ENCODE results near the gene RD3L.

Gene RD3L

GRCh38 chr14:103941973-103942736 is at the start of gene RD3L:
RD3L (minus strand) TSS chr14:103942529; CDS start chr14:103941695, 834 bp downstream.
- DNase-seq (ENCODE audit: low read depth) = no peak

GRCh38 chr14:103989964-103990363 is 47.6 kb upstream of the RD3L start:
- DNase-seq (ENCODE audit: low read depth) = no peak

GRCh38 chr14:103989034-103989433 is 46.7 kb upstream of the RD3L start:
- no peak for DNase-seq (ENCODE audit: low read depth)

GRCh38 chr14:103984196-103984595 is 41.9 kb upstream of the RD3L start:
- DNase-seq (ENCODE audit: low read depth) = no peak

GRCh38 chr14:103980623-103981238 is 38.4 kb upstream of the RD3L start:
- peak; percentile 61 for DNase-seq (ENCODE audit: low read depth)

- DNase-seq (ENCODE audit: low read depth) = no peak
These were observed 32.2 kb upstream of the RD3L start for GRCh38 chr14:103974575-103974974.

- DNase-seq (ENCODE audit: low read depth) = peak; percentile 16
These were observed 31.0 kb upstream of the RD3L start for GRCh38 chr14:103973354-103973753.

GRCh38 chr14:103969961-103970360 is 27.6 kb upstream of the RD3L start:
- no peak for DNase-seq (ENCODE audit: low read depth)

GRCh38 chr14:103966631-103967030 is 24.3 kb upstream of the RD3L start:
- DNase-seq (ENCODE audit: low read depth) = no peak

- no peak for DNase-seq (ENCODE audit: low read depth)
These were observed 19.7 kb upstream of the RD3L start for GRCh38 chr14:103961928-103962578.

GRCh38 chr14:103960457-103961055 is 18.2 kb upstream of the RD3L start:
- DNase-seq (ENCODE audit: low read depth) = no peak

- no peak for DNase-seq (ENCODE audit: low read depth)
These were observed 6.9 kb upstream of the RD3L start for GRCh38 chr14:103949131-103949790.

GRCh38 chr14:103948442-103948841 is 6.1 kb upstream of the RD3L start:
- no peak for DNase-seq (ENCODE audit: low read depth)

- DNase-seq (ENCODE audit: low read depth) = no peak
These were observed 4.6 kb upstream of the RD3L start for GRCh38 chr14:103946975-103947374.

GRCh38 chr14:103943673-103944072 is 1.3 kb upstream of the RD3L start:
- DNase-seq (ENCODE audit: low read depth) = peak; percentile 34

GRCh38 chr14:103941462-103941861 is 867 bp downstream of the RD3L start:
- no peak for DNase-seq (ENCODE audit: low read depth)

GRCh38 chr14:103935102-103935501 is 7.2 kb downstream of the RD3L start:
- no peak for DNase-seq (ENCODE audit: low read depth)

- no peak for DNase-seq (ENCODE audit: low read depth)
These were observed 9.4 kb downstream of the RD3L start for GRCh38 chr14:103932791-103933490.

GRCh38 chr14:103931422-103931821 is 10.9 kb downstream of the RD3L start:
- DNase-seq (ENCODE audit: low read depth) = no peak

- DNase-seq (ENCODE audit: low read depth) = no peak
These were observed 12.2 kb downstream of the RD3L start for GRCh38 chr14:103930051-103930604.
